Neural crest cell (in vitro differentiated cells): ENCODE results near the gene ENOX1. TPM values are rescaled to one million over a fixed set of nuclear protein-coding genes. Genes with fewer than 3 reads are reported as not detected.

Experiments used
- DNase-seq: peaks from one replicate; pipeline ENCODE4 v3.0.0; 2021; ENCODE audit warnings: low read depth, mixed read lengths, low spot score
- H3K27ac Mint-ChIP-seq: one replicate; pipeline ENCODE4 v1.8.0; 2021; ENCODE audit warnings: mild to moderate bottlenecking, mixed read lengths; ENCODE audit not compliant: unreplicated experiment
- H3K27me3 Mint-ChIP-seq: 2 replicates; pipeline ENCODE4 v1.8.0; 2021; ENCODE audit warnings: low read depth, mild to moderate bottlenecking, mixed read lengths
- H3K36me3 Mint-ChIP-seq: 2 replicates; pipeline ENCODE4 v1.8.0; 2021; ENCODE audit warnings: low read depth, mild to moderate bottlenecking, mixed read lengths
- H3K4me1 Mint-ChIP-seq: 2 replicates; pipeline ENCODE4 v1.8.0; 2021; ENCODE audit warnings: mixed read lengths
- H3K4me3 Mint-ChIP-seq: one replicate; pipeline ENCODE4 v1.8.0; 2021; ENCODE audit warnings: mild to moderate bottlenecking, mixed read lengths
- H3K9me3 Mint-ChIP-seq: 2 replicates; pipeline ENCODE4 v1.8.0; 2021; ENCODE audit warnings: mixed read lengths
- total RNA-seq: library from RNA; stranded (reverse); gene quantifications from 2 replicates; pipeline ENCODE4 v1.2.1, GENCODE V29; 2021
- TF ChIP-seq, protein P1 (sequence below): fragments of 200-600 bp; sonication (generic); conservative IDR thresholded peaks from 2 replicates; pipeline ENCODE4 v1.5.0; 2021; ENCODE audit warnings: antibody characterized with exemption, mild to moderate bottlenecking

Gene ENOX1
- total RNA-seq, 1 donor from 2014 or later, result 3.8 TPM

DNA sequence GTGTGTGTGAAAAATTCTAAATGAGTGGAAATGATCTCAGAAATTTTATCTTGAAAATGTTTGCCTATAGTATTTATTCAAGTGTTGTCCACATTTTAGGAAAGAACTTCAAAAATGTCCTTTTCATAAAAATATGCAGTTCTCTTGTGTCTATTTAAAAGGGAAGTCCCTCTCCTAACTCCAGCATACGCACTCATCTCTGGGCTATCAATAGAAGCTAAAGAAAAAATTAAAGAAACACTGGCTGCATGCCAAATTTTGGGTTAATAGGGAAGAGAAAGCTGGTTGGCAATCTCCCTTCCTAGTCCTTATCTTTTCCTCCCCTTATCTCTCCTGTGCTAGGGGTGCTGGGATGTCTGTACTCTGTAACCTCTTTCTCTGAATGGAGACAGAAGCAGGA, 313.3 kb downstream of the ENOX1 start:
- no peaks in the 10 kb centered on the region for H3K27me3 Mint-ChIP-seq
- peaks cover 5% of the 10 kb centered on the region for H3K4me1 Mint-ChIP-seq
- no peak overlapping the region for H3K27ac Mint-ChIP-seq
- DNase-seq, result no peak
- peaks cover 3% of the 10 kb centered on the region for H3K9me3 Mint-ChIP-seq
- TF ChIP-seq, protein P1, sequence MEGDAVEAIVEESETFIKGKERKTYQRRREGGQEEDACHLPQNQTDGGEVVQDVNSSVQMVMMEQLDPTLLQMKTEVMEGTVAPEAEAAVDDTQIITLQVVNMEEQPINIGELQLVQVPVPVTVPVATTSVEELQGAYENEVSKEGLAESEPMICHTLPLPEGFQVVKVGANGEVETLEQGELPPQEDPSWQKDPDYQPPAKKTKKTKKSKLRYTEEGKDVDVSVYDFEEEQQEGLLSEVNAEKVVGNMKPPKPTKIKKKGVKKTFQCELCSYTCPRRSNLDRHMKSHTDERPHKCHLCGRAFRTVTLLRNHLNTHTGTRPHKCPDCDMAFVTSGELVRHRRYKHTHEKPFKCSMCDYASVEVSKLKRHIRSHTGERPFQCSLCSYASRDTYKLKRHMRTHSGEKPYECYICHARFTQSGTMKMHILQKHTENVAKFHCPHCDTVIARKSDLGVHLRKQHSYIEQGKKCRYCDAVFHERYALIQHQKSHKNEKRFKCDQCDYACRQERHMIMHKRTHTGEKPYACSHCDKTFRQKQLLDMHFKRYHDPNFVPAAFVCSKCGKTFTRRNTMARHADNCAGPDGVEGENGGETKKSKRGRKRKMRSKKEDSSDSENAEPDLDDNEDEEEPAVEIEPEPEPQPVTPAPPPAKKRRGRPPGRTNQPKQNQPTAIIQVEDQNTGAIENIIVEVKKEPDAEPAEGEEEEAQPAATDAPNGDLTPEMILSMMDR, result no peak
- H3K36me3 Mint-ChIP-seq, result no peaks in the 10 kb centered on the region
- H3K4me3 Mint-ChIP-seq, result no peak overlapping the region

DNA sequence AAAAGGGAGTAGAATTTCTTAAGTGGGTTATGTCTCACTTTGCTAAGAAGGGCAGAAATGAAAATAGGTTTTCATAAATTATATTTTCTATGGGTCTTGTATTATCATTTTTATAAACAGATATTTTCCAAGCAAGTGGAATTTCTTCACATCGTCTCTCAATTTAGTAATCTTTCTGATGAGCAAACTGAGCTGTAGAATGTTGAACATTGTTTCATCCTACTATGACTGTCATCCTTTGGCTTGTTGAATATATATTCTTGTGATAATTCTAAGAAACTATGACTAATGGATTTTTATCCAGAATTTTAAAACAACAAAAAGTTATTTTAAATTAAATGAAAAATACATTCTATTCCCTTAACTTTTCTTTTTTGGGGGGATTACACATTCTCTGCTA, 313.8 kb downstream of the ENOX1 start:
- TF ChIP-seq, protein P1, result no peak
- Mint-ChIP-seq H3K4me3 (no peak overlapping the region), H3K36me3 (no peaks in the 10 kb centered on the region), H3K27ac (no peak overlapping the region), H3K9me3 (peaks cover 3% of the 10 kb centered on the region), H3K27me3 (no peaks in the 10 kb centered on the region), H3K4me1 (peaks cover 5% of the 10 kb centered on the region)
- DNase-seq, result no peak

DNA sequence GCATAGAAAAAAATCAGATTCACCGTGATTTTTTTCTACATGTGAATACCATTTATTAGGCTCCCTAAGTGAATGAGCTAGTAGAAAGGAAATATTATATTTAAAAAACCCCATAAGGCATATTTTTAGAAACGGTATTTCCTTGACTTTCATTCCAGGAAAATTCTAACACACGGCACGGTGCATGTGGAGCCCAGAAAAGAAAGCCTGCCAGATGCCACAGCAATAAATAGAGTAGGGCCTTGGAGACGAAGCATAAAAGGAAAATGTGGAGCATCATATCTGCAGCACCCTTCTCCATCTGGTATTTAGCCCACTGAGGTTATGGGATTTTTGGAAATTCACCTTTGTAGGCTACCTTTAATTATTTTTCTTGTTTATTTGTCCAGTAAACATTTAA, 314.4 kb downstream of the ENOX1 start:
- Mint-ChIP-seq H3K36me3 (no peaks in the 10 kb centered on the region), H3K4me3 (no peak overlapping the region), H3K27me3 (no peaks in the 10 kb centered on the region), H3K4me1 (peaks cover 5% of the 10 kb centered on the region), H3K9me3 (peaks cover 3% of the 10 kb centered on the region), H3K27ac (no peak overlapping the region)
- no peak for DNase-seq
- TF ChIP-seq, protein P1, result no peak

DNA sequence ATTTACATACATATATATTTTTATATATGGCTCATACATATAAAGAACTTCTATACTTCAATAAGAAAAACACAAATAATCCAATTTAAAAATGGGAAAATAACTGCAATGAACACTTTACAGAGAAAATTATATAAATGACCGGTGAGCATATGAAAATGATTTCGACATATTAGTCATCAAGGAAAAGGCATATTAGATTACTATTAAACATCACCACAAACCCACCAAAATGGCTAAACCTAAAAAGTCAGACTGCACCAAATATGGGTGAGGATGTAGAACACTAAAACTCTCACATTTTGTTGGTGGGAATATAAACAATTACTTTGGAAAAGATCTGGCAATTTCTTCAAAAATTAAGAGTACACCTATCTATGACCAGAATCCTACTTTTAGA, 316.2 kb downstream of the ENOX1 start:
- no peak overlapping the region for H3K27ac Mint-ChIP-seq

DNA sequence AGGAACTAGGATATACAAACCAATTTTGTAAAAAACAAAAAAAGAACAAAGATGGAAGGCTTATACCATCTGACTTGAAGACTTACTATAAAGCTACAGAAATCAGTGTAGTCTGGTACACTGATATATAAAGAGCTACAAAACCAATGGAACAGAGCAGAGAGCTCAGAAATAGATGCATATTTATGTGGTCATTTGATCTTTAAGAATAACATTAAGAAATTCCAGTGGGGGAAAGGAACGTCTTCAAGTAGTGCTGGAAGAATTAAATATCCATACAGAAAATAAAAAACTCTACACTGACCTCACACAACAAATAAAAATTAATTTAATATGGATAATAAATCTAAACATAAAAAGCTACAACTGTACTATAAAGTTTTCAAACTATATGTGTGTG, 317.0 kb downstream of the ENOX1 start:
- H3K4me3 Mint-ChIP-seq, result no peak overlapping the region
- no peak overlapping the region for H3K27ac Mint-ChIP-seq
- TF ChIP-seq, protein P1, result no peak
- no peaks in the 10 kb centered on the region for H3K27me3 Mint-ChIP-seq
- no peaks in the 10 kb centered on the region for H3K36me3 Mint-ChIP-seq
- peaks cover 5% of the 10 kb centered on the region for H3K4me1 Mint-ChIP-seq
- H3K9me3 Mint-ChIP-seq, result peaks cover 3% of the 10 kb centered on the region
- no peak for DNase-seq

More for the DNA sequence above, 316.2 kb downstream of the ENOX1 start:
- Mint-ChIP-seq H3K27me3 (no peaks in the 10 kb centered on the region), H3K4me3 (no peak overlapping the region), H3K36me3 (no peaks in the 10 kb centered on the region), H3K9me3 (peaks cover 3% of the 10 kb centered on the region), H3K4me1 (peaks cover 5% of the 10 kb centered on the region)
- no peak for DNase-seq
- TF ChIP-seq, protein P1, result no peak
